ENCODE results near the gene S1PR4.
"Not testable (repeated sequence)": the region's sequence is repeated elsewhere in the genome, so short reads cannot be mapped to it uniquely, and the experiment has no call there.

S1PR4 gene

GRCh38 chr19:3192684-3193083, 14.1 kb downstream of the S1PR4 start:
- DNase-seq (ENCODE audit: low spot score) (no peak), FAIRE-seq (no peak)

GRCh38 chr19:3193256-3194105, 14.9 kb downstream of the S1PR4 start:
- no peak for DNase-seq (ENCODE audit: low spot score)
- FAIRE-seq: no peak

GRCh38 chr19:3194106-3195087, 15.8 kb downstream of the S1PR4 start:
- FAIRE-seq (no peak), DNase-seq (ENCODE audit: low spot score) (no peak)

- DNase-seq (ENCODE audit: low spot score) (no peak), FAIRE-seq (no peak)
Observed at GRCh38 chr19:3196064-3196932, 17.7 kb downstream of the S1PR4 start.

GRCh38 chr19:3196933-3197205, 18.3 kb downstream of the S1PR4 start:
- FAIRE-seq (no peak), DNase-seq (ENCODE audit: low spot score) (no peak)

DNA sequence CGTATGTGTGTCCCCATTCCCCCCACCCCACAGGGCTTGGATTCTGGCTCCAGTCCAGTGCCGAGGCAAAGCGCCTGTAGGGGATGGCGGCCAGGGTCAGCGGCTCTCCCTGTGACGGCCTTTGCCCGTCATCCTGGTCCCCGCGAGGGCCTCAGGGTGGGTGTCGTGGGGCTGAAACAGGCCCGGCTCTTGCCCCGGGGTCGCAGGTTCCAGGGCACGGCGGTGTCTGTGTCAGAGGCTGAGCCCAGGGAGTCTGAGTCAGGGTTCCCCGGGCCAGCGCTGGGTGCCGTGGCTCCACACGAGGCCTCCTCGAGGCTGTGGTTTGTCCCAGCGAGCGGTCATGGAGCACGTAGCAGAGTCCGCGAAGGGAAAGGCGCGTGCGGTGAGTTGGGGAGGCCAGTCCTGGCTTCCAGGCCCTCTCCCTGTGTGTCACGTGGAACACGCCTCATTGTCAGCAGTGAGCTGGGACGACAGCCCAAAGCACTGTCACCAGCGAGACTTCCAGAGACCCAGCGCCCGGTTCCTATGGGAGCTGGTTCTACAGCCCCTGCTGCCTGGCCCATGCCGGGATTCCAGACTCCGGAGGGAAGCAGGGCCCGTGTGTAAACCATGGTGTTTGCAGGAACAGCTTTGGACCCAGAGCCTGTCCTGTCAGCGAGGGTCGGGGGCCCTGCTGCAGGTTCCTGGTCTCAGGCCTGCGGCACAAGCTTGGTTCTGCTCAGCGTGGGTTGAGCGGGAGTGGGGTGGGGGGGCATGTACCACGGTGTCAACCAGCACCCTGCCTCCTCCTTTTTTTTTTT, 20.5 kb downstream of the S1PR4 start:
- no peak for FAIRE-seq
- no peak for DNase-seq (ENCODE audit: low spot score)

GRCh38 chr19:3201072-3201700, 22.6 kb downstream of the S1PR4 start:
- FAIRE-seq (no peak), DNase-seq (ENCODE audit: low spot score) (no peak)

DNA sequence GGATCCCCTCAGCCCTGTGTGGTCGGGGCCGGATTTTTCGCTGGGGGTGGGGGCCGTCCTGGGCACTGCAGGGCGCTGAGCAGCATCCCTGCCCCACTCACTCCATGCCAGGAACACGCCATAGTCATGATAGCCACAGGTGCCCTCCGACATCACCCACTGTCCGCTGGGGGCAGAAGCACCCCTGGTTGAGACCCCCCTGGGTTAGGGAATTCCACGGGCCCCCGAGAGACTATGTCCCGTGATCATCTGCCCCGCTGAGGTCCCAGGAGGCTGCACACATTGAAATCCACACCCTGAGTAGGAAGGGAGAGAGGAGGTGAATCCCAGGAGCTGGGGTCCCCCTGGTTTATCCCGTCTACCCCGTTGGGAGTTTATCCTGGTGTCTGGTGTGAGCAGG, 23.3 kb downstream of the S1PR4 start:
- FAIRE-seq (no peak), DNase-seq (ENCODE audit: low spot score) (no peak)

DNA sequence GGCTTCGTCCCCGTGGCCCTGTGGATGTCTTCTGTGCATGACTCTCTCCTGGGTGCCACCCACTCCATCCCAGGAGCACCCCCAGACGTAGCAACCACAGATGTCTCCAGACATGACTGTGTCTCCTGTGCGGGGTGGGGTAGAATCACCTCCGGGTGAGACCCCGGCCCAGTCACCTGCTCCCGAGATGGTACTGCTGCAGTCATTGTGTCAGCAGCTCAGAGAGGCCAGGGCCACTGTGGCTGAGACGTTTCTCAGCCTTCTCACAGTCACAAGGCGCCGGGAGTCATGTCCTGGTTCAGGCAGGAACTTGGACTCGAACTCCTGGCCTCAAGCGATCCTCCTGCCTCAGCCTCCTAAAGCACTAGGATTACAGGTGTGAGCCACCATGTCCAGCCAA, 23.8 kb downstream of the S1PR4 start:
- FAIRE-seq: no peak
- no peak for DNase-seq (ENCODE audit: low spot score)

- DNase-seq (ENCODE audit: low spot score); FAIRE-seq: not testable (repeated sequence)
Observed at GRCh38 chr19:3202895-3203294, 24.3 kb downstream of the S1PR4 start.

- FAIRE-seq: no peak
Observed at GRCh38 chr19:3203805-3204645, 25.5 kb downstream of the S1PR4 start.

GRCh38 chr19:3204646-3205275, 26.2 kb downstream of the S1PR4 start:
- DNase-seq (ENCODE audit: low spot score) (no peak), FAIRE-seq (no peak)

More at GRCh38 chr19:3203805-3204645, 25.5 kb downstream of the S1PR4 start:
- DNase-seq (ENCODE audit: low spot score): no peak

- FAIRE-seq: no peak
- DNase-seq (ENCODE audit: low spot score): no peak
Observed at GRCh38 chr19:3206216-3206953, 27.8 kb downstream of the S1PR4 start.

DNA sequence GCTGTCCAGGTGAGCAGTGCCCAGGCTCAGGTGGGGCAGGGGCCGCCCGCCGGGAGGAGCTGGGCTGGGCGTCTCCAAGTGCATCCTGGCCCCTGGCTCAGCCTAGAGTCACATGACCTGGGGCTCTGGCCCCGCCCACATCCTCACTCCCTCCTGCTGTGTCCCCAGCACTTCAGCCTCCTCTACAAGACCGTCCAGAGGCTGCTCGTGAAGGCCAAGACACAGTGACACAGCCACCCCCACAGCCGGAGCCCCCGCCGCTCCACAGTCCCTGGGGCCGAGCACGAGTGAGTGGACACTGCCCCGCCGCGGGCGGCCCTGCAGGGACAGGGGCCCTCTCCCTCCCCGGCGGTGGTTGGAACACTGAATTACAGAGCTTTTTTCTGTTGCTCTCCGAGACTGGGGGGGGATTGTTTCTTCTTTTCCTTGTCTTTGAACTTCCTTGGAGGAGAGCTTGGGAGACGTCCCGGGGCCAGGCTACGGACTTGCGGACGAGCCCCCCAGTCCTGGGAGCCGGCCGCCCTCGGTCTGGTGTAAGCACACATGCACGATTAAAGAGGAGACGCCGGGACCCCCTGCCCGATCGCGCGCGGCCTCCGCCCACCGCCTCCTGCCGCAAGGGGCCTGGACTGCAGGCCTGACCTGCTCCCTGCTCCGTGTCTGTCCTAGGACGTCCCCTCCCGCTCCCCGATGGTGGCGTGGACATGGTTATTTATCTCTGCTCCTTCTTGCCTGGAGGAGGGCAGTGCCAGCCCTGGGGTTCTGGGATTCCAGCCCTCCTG, 29.1 kb downstream of the S1PR4 start:
- DNase-seq (ENCODE audit: low spot score) (no peak), FAIRE-seq (no peak)

DNA sequence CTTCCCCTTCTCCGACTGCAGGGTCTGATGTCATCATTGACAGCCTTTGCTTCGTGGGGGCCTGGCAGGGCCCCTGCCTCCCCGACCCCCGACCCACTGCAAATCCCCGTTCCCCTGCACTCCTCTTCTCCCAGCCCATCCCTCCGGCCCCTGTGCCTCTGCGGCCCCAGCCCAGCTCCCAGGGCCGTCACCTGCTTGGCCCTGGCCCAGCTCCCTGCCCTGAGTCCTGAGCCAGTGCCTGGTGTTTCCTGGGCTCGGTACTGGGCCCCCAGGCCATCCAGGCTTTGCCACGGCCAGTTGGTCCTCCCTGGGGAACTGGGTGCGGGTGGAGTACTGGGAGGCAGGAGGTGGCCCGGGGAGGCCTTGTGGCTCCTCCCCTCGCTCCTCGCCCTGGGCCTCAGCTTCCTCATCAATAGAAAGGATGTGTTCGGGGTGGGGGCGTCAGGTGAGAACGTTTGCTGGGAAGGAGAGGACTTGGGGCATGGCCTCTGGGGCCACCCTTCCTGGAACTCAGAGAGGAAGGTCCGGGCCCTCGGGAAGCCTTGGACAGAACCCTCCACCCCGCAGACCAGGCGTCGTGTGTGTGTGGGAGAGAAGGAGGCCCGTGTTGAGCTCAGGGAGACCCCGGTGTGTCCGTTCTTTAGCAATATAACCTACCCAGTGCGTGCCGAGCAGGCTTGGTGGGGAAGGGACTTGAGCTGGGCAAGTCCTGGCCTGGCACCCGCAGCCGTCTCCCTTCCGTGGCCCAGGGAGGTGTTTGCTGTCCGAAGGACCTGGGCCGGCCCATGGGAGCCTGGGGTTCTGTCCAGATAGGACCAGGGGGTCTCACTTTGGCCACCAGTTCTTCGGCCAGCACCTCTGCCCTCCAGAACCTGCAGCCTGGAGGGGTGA, 30.0 kb downstream of the S1PR4 start:
- DNase-seq (ENCODE audit: low spot score) (no peak), FAIRE-seq (no peak)

DNA sequence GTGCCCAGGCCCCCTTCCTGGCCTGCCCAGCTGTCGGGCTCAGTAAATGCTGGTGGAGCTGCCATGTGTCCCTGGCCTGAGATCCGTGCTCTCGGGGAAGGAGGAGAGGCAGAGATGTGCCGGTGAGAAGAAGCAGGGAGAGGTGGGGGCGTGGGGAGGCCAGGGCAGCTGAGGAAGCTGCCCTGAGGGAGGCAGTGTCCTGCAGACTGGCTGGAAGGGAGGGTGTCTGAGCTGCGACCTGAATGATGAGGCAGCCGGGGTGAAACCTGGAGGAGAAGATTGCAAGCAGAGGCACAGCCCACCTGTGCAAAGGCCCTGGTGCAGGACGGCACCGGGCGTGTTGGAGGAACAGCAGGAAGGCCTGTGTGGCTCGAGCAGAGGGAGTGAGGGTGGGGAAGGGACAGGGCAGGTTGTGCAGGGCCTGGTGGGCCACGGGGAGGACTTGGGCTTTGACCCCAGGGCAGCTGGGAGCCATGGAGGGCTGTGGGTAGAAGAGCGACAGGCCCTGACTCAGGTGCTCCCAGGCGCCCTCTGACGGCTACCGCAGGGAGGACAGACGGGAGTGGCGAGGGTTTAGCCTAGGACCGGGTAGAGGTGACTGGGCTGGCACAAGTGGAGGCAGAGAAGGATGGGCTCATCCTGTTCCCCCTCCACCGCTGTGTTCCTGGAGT, 31.9 kb downstream of the S1PR4 start:
- FAIRE-seq (no peak), DNase-seq (ENCODE audit: low spot score) (peak; percentile 67)
